Keratinocyte (primary cell): ENCODE data around the gene RPS2. TPM values are rescaled to one million over a fixed set of nuclear protein-coding genes. Genes with fewer than 3 reads are reported as not detected.

Experiments used
- DNase-seq: peaks from one replicate; pipeline ENCODE4 v3.0.0-alpha.2; 2011; ENCODE audit warnings: low read depth, missing footprints, low spot score
- FAIRE-seq: peaks from 2 replicates; lab custom pipeline; 2011; peaks lifted over from hg19 to GRCh38; lab: Jason Lieb, UNC
- H2AFZ ChIP-seq: 2 replicates; pipeline ENCODE4 v1.6.0; 2012; ENCODE audit warnings: low read length, control low read depth, inconsistent platforms; ENCODE audit not compliant: control insufficient read depth
- H3K27ac ChIP-seq: 2 replicates; pipeline ENCODE4 v1.5.1; 2011; ENCODE audit warnings: low read length; ENCODE audit not compliant: control insufficient read depth, insufficient read depth
- H3K27me3 ChIP-seq: 3 replicates; pipeline ENCODE4 v1.6.0; 2011; ENCODE audit warnings: low read length; ENCODE audit not compliant: control insufficient read depth, insufficient read depth; ENCODE audit errors: extremely low read depth
- H3K36me3 ChIP-seq, 2 experiments: 2 replicates in 1 of 2; 3 replicates in 1 of 2; pipeline ENCODE4 v1.5.1; 2011; ENCODE audit warnings: low read length in 2 of 2, mild to moderate bottlenecking in 1 of 2; ENCODE audit not compliant: control insufficient read depth in 2 of 2, insufficient read depth in 2 of 2; ENCODE audit errors: extremely low read depth in 1 of 2
- H3K4me1 ChIP-seq: 3 replicates; pipeline ENCODE4 v1.5.1; 2011; ENCODE audit warnings: low read length; ENCODE audit not compliant: control insufficient read depth, insufficient read depth; ENCODE audit errors: extremely low read depth
- H3K4me2 ChIP-seq: 3 replicates; pipeline ENCODE4 v1.6.0; 2011; ENCODE audit warnings: low read depth, low read length; ENCODE audit not compliant: control insufficient read depth, insufficient read depth; ENCODE audit errors: extremely low read depth
- H3K4me3 ChIP-seq, 3 experiments: fragments of 200-600 bp in 1 of 3; sonication (generic) in 1 of 3; 2 replicates in 2 of 3; 3 replicates in 1 of 3; pipeline ENCODE4 v1.5.1; 2011 to 2016; ENCODE audit warnings: low read length in 3 of 3, mild to moderate bottlenecking in 3 of 3, control low read depth in 2 of 3, inconsistent platforms in 1 of 3, low read depth in 1 of 3, mixed read lengths in 1 of 3, mixed run types in 1 of 3, moderate library complexity in 1 of 3; ENCODE audit not compliant: control insufficient read depth in 2 of 3, insufficient read depth in 2 of 3; ENCODE audit errors: extremely low read depth in 1 of 3
- H3K79me2 ChIP-seq: 2 replicates; pipeline ENCODE4 v1.6.0; 2012; ENCODE audit warnings: low read length; ENCODE audit not compliant: control insufficient read depth, insufficient read depth
- H3K9ac ChIP-seq: 3 replicates; pipeline ENCODE4 v1.6.0; 2011; ENCODE audit warnings: low read length; ENCODE audit not compliant: control insufficient read depth, insufficient read depth; ENCODE audit errors: extremely low read depth
- H3K9me1 ChIP-seq: 3 replicates; pipeline ENCODE4 v1.6.0; 2011; ENCODE audit warnings: low read length; ENCODE audit not compliant: control insufficient read depth, insufficient read depth; ENCODE audit errors: extremely low read depth
- H3K9me3 ChIP-seq: 2 replicates; pipeline ENCODE4 v1.5.1; 2012; ENCODE audit warnings: low read depth, low read length; ENCODE audit not compliant: control insufficient read depth
- H4K20me1 ChIP-seq: 3 replicates; pipeline ENCODE4 v1.6.0; 2011; ENCODE audit warnings: low read length; ENCODE audit not compliant: control insufficient read depth, insufficient read depth; ENCODE audit errors: extremely low read depth
- EZH2 ChIP-seq: IDR thresholded peaks from one replicate; pipeline ENCODE4 v1.6.1; 2012; ENCODE audit warnings: inconsistent platforms, mild to moderate bottlenecking, low read length, moderate library complexity
- dilution Hi-C: fragments of 300-500 bp; cut with MboI; formaldehyde crosslinking; loops from one replicate; pipeline ENCODE4 v1.7.0; 2020; ENCODE audit warnings: low sequenced_read_pairs; ENCODE audit not compliant: extremely low pct_ligation_motif_present
- polyA plus RNA-seq, 5 experiments: library from polyadenylated mRNA; depleted of rRNA in 3 of 5; stranded (reverse) in 3 of 5; stranded (forward) in 1 of 5; unstranded in 1 of 5; fragments of >200 nt; gene quantifications; 1 replicate in 1 of 5; 2 replicates in 3 of 5; 3 replicates in 1 of 5; pipeline versions ENCODE4 v1.2.1 to v1.2.3, GENCODE V29; 2011 to 2012; ENCODE audit warnings: missing spikeins in 2 of 5, low read depth in 1 of 5, low replicate concordance in 1 of 5
- TF ChIP-seq, protein P1 (sequence below), 3 experiments: IDR thresholded peaks in 1 of 3; conservative IDR thresholded peaks in 1 of 3; optimal IDR thresholded peaks in 1 of 3; 2 replicates in 2 of 3; 3 replicates in 1 of 3; pipeline versions ENCODE3 to v1.5.1; 2011; ENCODE audit warnings: low read length in 3 of 3, mild to moderate bottlenecking in 3 of 3, moderate library complexity in 2 of 3, control low read depth in 1 of 3, inconsistent platforms in 1 of 3; ENCODE audit not compliant: insufficient read depth in 2 of 3; ENCODE audit errors: extremely low read depth in 1 of 3

Gene RPS2
- polyA plus RNA-seq, 1 donor (not counting 4 experiments of a cell fraction or from before 2014, with no cell fraction given), result 3,573 TPM

DNA sequence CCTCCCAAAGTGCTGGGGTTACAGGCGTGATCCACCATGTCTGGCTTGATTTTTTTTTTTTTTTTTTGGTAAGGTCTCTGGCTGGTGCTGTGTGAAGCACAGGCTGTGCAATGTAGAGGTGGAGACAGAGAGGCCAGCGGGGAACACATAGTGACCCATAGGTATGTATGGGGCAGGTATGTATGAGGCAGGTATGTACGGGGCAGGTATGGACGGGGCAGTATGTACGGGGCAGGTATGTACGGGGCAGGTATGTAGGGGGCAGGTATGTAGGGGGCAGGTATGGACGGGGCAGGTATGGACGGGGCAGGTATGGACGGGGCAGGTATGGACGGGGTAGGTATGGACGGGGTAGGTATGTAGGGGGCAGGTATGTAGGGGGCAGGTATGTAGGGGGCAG lies 15.1 kb downstream of the RPS2 start:
- H4K20me1 ChIP-seq, result no peaks in the 10 kb centered on the region
- dilution Hi-C loops, result no loop called here
- H3K9me3 ChIP-seq, result no peaks in the 10 kb centered on the region
- DNase-seq (peak; percentile 99), FAIRE-seq (no peak)
- peaks cover 23% of the 10 kb centered on the region for H3K4me1 ChIP-seq
- TF ChIP-seq, protein P1, sequence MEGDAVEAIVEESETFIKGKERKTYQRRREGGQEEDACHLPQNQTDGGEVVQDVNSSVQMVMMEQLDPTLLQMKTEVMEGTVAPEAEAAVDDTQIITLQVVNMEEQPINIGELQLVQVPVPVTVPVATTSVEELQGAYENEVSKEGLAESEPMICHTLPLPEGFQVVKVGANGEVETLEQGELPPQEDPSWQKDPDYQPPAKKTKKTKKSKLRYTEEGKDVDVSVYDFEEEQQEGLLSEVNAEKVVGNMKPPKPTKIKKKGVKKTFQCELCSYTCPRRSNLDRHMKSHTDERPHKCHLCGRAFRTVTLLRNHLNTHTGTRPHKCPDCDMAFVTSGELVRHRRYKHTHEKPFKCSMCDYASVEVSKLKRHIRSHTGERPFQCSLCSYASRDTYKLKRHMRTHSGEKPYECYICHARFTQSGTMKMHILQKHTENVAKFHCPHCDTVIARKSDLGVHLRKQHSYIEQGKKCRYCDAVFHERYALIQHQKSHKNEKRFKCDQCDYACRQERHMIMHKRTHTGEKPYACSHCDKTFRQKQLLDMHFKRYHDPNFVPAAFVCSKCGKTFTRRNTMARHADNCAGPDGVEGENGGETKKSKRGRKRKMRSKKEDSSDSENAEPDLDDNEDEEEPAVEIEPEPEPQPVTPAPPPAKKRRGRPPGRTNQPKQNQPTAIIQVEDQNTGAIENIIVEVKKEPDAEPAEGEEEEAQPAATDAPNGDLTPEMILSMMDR (optimal IDR thresholded peaks at IDR 0.05 in 1 of 3, IDR thresholded peaks at IDR 0.05 in 1 of 3, conservative IDR thresholded peaks at IDR 0.05 in 1 of 3; ENCODE audit: extremely low read depth in 1 of 3, insufficient read depth in 2 of 3, low read length in 3 of 3), result no peak
- no peak for TF ChIP-seq EZH2
- no peak overlapping the region for H3K4me3 ChIP-seq
- H3K79me2 ChIP-seq, result no peaks in the 10 kb centered on the region
- no peaks in the 10 kb centered on the region for H3K36me3 ChIP-seq
- no peak overlapping the region for H3K9ac ChIP-seq
- H3K27ac ChIP-seq, result no peak overlapping the region
- H3K27me3 ChIP-seq, result no peaks in the 10 kb centered on the region
- H3K9me1 ChIP-seq, result no peaks in the 10 kb centered on the region
- no peak overlapping the region for H2AFZ ChIP-seq
- H3K4me2 ChIP-seq, result no peak overlapping the region

DNA sequence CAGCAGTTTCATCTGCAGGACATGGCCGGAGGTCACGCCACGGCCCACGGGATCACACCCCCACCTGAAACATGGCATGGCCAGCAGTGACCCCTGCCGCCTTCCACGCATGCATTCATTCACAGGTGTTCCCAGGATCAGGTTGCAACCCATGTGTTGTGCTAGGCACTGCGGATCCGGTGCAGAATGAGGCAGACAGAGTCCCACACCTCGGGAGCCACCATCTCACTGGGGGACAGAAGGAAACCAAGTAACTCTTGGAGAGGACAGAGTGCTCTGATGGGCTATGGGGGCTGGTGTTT lies 17.3 kb downstream of the RPS2 start:
- no peak for DNase-seq
- dilution Hi-C loops, result no loop called here

More for the DNA sequence above, 17.3 kb downstream of the RPS2 start:
- no peak for TF ChIP-seq EZH2
- TF ChIP-seq, protein P1 (optimal IDR thresholded peaks at IDR 0.05 in 1 of 3, IDR thresholded peaks at IDR 0.05 in 1 of 3, conservative IDR thresholded peaks at IDR 0.05 in 1 of 3; ENCODE audit: extremely low read depth in 1 of 3, insufficient read depth in 2 of 3, low read length in 3 of 3), result no peak
- Histone ChIP-seq H3K4me1 (peaks cover 26% of the 10 kb centered on the region), H4K20me1 (no peaks in the 10 kb centered on the region), H3K27me3 (no peaks in the 10 kb centered on the region), H3K36me3 (no peaks in the 10 kb centered on the region), H3K9me3 (no peaks in the 10 kb centered on the region), H3K4me3 (no peak overlapping the region), H3K9ac (no peak overlapping the region), H3K79me2 (no peaks in the 10 kb centered on the region), H3K4me2 (no peak overlapping the region), H2AFZ (no peak overlapping the region), H3K27ac (no peak overlapping the region), H3K9me1 (no peaks in the 10 kb centered on the region)
- FAIRE-seq, result no peak
